Hepatocyte (in vitro differentiated cells): ENCODE data around the gene STIM2.

Experiments
- EZH2 ChIP-seq: fragments of 200-600 bp; sonication (generic); IDR thresholded peaks from 2 replicates; pipeline ENCODE4 v1.6.1; 2016; ENCODE audit warnings: antibody characterized with exemption, mild to moderate bottlenecking, borderline replicate concordance
- TF ChIP-seq, protein P1 (sequence below): fragments of 200-600 bp; sonication (generic); IDR thresholded peaks from 2 replicates; pipeline ENCODE4 v1.5.1; 2016; ENCODE audit warnings: antibody characterized with exemption, mild to moderate bottlenecking; ENCODE audit not compliant: poor library complexity

DNA sequence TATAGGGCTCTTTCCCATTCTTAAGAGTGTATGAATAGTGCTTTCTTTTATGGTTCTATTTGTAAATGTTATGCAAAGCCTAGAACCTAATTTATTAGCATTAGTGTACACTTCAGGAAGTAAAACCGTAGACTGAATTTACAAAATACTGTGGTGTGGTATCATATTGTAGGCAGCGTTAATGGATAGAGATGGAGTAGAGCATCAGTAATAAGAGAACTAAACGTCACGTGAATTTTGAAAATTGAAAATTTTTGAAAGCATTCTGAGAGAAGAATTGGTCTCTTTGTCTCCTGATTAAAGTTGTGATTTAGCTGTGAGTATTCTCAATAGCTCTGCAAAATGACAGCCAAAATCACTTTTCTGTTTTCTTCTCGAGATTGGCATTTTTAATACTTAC lies 2.9 kb downstream of the STIM2 start:
- TF ChIP-seq, protein P1, sequence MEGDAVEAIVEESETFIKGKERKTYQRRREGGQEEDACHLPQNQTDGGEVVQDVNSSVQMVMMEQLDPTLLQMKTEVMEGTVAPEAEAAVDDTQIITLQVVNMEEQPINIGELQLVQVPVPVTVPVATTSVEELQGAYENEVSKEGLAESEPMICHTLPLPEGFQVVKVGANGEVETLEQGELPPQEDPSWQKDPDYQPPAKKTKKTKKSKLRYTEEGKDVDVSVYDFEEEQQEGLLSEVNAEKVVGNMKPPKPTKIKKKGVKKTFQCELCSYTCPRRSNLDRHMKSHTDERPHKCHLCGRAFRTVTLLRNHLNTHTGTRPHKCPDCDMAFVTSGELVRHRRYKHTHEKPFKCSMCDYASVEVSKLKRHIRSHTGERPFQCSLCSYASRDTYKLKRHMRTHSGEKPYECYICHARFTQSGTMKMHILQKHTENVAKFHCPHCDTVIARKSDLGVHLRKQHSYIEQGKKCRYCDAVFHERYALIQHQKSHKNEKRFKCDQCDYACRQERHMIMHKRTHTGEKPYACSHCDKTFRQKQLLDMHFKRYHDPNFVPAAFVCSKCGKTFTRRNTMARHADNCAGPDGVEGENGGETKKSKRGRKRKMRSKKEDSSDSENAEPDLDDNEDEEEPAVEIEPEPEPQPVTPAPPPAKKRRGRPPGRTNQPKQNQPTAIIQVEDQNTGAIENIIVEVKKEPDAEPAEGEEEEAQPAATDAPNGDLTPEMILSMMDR: no peak
- no peak for TF ChIP-seq EZH2
